22Rv1 (cell line): Measurements from ENCODE around the gene C10orf105.

ENCODE experiments used
- CTCF ChIP-seq: fragments of 450-650 bp; IDR thresholded peaks from 2 replicates; pipeline ENCODE4 v1.5.1; 2017; ENCODE audit warnings: mild to moderate bottlenecking
- ZFX ChIP-seq: fragments of 450-650 bp; IDR thresholded peaks from 2 replicates; pipeline ENCODE4 v1.6.1; 2017; ENCODE audit warnings: antibody characterized with exemption, borderline replicate concordance

- TF ChIP-seq CTCF (no peak), ZFX (no peak)
Measured at GRCh38 chr10:71745664-71746250, 26.2 kb upstream of the C10orf105 start.
